Mesendoderm (in vitro differentiated cells): Measurements from ENCODE around the gene ZFPM1.

Source experiments
- DNase-seq: peaks from one replicate; pipeline ENCODE4 v3.0.0; 2013
- H2AK5ac ChIP-seq: 2 replicates; pipeline ENCODE4 v1.6.1; 2013; ENCODE audit warnings: low read length, inconsistent platforms
- H2BK120ac ChIP-seq: 2 replicates; pipeline ENCODE4 v1.6.1; 2013; ENCODE audit warnings: low read depth, mild to moderate bottlenecking, low read length, moderate library complexity, mixed read lengths
- H2BK15ac ChIP-seq: replicated peaks from 2 replicates; pipeline ENCODE4 v1.6.1; 2013; ENCODE audit warnings: low read depth, mild to moderate bottlenecking, moderate library complexity
- H2BK5ac ChIP-seq: 2 replicates; pipeline ENCODE4 v1.6.1; 2013; ENCODE audit warnings: low read length, inconsistent platforms
- H3K18ac ChIP-seq: 2 replicates; pipeline ENCODE4 v1.6.1; 2013; ENCODE audit warnings: mild to moderate bottlenecking, low read length, mixed read lengths
- H3K23ac ChIP-seq: one replicate; pipeline ENCODE4 v1.6.1; 2013; ENCODE audit warnings: low read length
- H3K27ac ChIP-seq: 2 replicates; pipeline ENCODE4 v1.5.1; 2013; ENCODE audit warnings: low read depth, mild to moderate bottlenecking, inconsistent platforms, low read length, moderate library complexity
- H3K27me3 ChIP-seq: 2 replicates; pipeline ENCODE4 v1.6.1; 2013; ENCODE audit warnings: low read length, control low read depth, mild to moderate bottlenecking, inconsistent platforms; ENCODE audit not compliant: insufficient read depth, poor library complexity
- H3K36me3 ChIP-seq: 2 replicates; pipeline ENCODE4 v1.6.1; 2013; ENCODE audit warnings: low read length, inconsistent platforms; ENCODE audit not compliant: control insufficient read depth, insufficient read depth
- H3K4ac ChIP-seq: one replicate; pipeline ENCODE4 v1.6.1; 2013; ENCODE audit warnings: low read depth, mild to moderate bottlenecking, low read length, moderate library complexity
- H3K4me1 ChIP-seq: 2 replicates; pipeline ENCODE4 v1.6.1; 2013; ENCODE audit warnings: low read depth, low read length, inconsistent platforms; ENCODE audit not compliant: control insufficient read depth
- H3K4me2 ChIP-seq: 2 replicates; pipeline ENCODE4 v1.6.1; 2013; ENCODE audit warnings: low read length
- H3K4me3 ChIP-seq: 2 replicates; pipeline ENCODE4 v1.5.1; 2013; ENCODE audit warnings: mild to moderate bottlenecking, low read length
- H3K56ac ChIP-seq: one replicate; pipeline ENCODE4 v1.6.1; 2013; ENCODE audit warnings: low read length
- H3K79me1 ChIP-seq: 2 replicates; pipeline ENCODE4 v1.6.1; 2013; ENCODE audit warnings: low read length, inconsistent platforms
- H3K79me2 ChIP-seq: 2 replicates; pipeline ENCODE4 v1.6.1; 2013; ENCODE audit warnings: mild to moderate bottlenecking, low read length; ENCODE audit not compliant: control insufficient read depth, insufficient read depth
- H3K9ac ChIP-seq: 2 replicates; pipeline ENCODE4 v1.6.1; 2013; ENCODE audit warnings: low read length, inconsistent platforms
- H4K5ac ChIP-seq: one replicate; pipeline ENCODE4 v1.6.1; 2013; ENCODE audit warnings: low read length
- H4K8ac ChIP-seq: one replicate; pipeline ENCODE4 v1.6.1; 2013; ENCODE audit warnings: low read depth, mild to moderate bottlenecking, control low read depth, low read length, moderate library complexity
- WGBS: extraction: QIAGEN DNeasy Blood & Tissue Kit; methylation state at CpG from one replicate; pipeline ENCODE4 v1.1.7; 2013; ENCODE audit warnings: low lambda C conversion rate, missing lambda C conversion rate; ENCODE audit not compliant: insufficient coverage; ENCODE audit errors: extremely low coverage; 5-methylcytosine and 5-hydroxymethylcytosine counted together
- small RNA-seq: library from polyadenylated mRNA; stranded (forward); fragments of <200 nt; extraction: miRNeasy Mini kit (QIAGEN cat#:217004); gene quantifications from one replicate; pipeline ENCODE3, GENCODE V24; 2013; ENCODE audit not compliant: insufficient read depth

Gene ZFPM1

GRCh38 chr16:88585269-88585668, 132.2 kb downstream of the ZFPM1 start:
- Histone ChIP-seq H3K23ac (no peak overlapping the region), H3K4me3 (no peak overlapping the region), H2BK5ac (no peak overlapping the region), H3K4ac (no peak overlapping the region), H3K27me3 (no peaks in the 10 kb centered on the region), H3K36me3 (peaks cover 3% of the 10 kb centered on the region), H2BK120ac (no peak overlapping the region), H3K56ac (no peak overlapping the region), H2AK5ac (no peak overlapping the region), H3K4me2 (no peak overlapping the region), H3K9ac (no peak overlapping the region), H3K79me1 (peaks cover 26% of the 10 kb centered on the region), H4K8ac (no peak overlapping the region), H3K79me2 (peaks cover 21% of the 10 kb centered on the region), H3K18ac (no peak overlapping the region), H3K4me1 (no peaks in the 10 kb centered on the region), H3K27ac (no peak overlapping the region), H4K5ac (no peak overlapping the region), H2BK15ac (no peak overlapping the region)
- no CpG with 5 or more reads among the region's 8 CpGs for WGBS
- DNase-seq = no peak

GRCh38 chr16:88585927-88586581, 133.0 kb downstream of the ZFPM1 start:
- Histone ChIP-seq H2BK120ac (no peak overlapping the region), H4K8ac (no peak overlapping the region), H3K56ac (no peak overlapping the region), H2AK5ac (no peak overlapping the region), H3K27me3 (no peaks in the 10 kb centered on the region), H4K5ac (no peak overlapping the region), H3K4me1 (no peaks in the 10 kb centered on the region), H3K4me2 (no peak overlapping the region), H3K79me2 (peaks cover 20% of the 10 kb centered on the region), H3K79me1 (peaks cover 23% of the 10 kb centered on the region), H3K18ac (no peak overlapping the region), H3K27ac (no peak overlapping the region), H3K9ac (no peak overlapping the region), H2BK5ac (no peak overlapping the region), H3K36me3 (peaks cover 3% of the 10 kb centered on the region), H3K4ac (no peak overlapping the region), H2BK15ac (no peak overlapping the region), H3K4me3 (no peak overlapping the region), H3K23ac (no peak overlapping the region)
- no CpG with 5 or more reads among the region's 13 CpGs for WGBS
- DNase-seq = no peak

Small RNAs within 50 kb of the gene (small RNA-seq; reads per million reads assigned to genes)
- gene MIR5189 = 0.72 reads per million
